Activated naive CD8-positive, alpha-beta T cell treated with anti-CD3 and anti-CD28 coated beads, Interleukin-2, amount 50 U/mL, for 16 hours (primary cell): Measurements from ENCODE around the gene TTLL5.

ENCODE experiments used
- DNase-seq: peaks from one replicate; pipeline ENCODE4 v3.0.0-alpha.2; 2020; ENCODE audit warnings: low read depth, low spot score

The TTLL5 gene

DNA sequence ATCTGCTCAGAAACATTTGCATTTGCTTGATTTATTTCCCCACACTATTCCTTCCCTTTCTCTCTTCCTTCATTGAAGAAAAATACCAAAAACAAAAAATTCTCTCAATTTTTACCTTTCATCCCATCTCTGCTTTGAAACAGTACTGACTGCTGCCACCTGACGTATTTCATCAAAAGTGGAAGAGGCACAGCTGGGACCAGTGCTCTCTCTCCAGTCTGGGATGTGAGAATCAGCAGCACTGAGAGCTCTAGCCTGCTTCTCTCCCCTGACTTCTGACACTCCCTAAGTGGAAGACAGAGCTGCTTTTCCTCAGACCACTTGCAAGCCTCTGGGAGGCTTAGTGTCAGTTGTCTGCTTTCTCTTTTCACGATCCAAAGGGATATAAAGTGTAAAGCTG lies 36.9 kb downstream of the TTLL5 start:
- no peak for DNase-seq

DNA sequence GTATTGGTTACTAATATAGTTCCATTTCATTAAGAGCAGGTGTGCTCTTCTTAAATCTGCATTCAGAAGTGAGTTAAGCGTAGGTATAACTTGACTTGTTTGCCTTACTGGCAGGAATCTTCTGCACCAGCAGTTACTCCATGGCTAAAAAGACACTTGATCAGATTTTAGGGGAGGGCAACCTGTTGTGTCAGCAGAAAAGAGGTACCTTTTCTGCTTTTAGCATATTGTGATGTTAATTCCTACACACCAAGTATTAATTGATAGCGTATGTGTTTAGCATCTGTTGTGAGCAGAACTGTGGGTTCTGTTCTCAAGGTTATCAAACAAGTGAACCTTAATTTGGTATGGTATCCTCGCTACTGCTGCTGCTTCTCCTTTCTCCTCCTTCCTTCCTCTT lies 38.3 kb downstream of the TTLL5 start:
- DNase-seq, result no peak

DNA sequence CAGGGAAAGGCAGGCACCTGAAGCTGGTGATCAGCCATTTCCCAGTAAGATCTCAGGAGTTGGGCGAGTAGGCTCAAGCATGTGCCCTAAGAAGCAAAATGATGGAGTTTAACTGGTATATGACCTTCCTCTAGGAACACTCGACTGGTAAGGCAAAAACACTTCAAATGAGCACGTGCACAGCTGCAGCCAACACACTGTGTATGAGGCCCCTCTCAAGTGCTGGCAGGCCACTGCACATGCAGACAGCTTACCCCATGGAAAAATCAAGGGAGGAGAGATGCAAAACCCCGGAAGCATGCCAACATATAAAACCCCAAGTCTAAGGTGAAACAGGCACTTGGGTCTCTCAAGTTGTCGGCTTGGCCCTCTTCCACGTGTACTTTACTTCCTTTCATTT lies 39.2 kb downstream of the TTLL5 start:
- DNase-seq, result no peak

DNA sequence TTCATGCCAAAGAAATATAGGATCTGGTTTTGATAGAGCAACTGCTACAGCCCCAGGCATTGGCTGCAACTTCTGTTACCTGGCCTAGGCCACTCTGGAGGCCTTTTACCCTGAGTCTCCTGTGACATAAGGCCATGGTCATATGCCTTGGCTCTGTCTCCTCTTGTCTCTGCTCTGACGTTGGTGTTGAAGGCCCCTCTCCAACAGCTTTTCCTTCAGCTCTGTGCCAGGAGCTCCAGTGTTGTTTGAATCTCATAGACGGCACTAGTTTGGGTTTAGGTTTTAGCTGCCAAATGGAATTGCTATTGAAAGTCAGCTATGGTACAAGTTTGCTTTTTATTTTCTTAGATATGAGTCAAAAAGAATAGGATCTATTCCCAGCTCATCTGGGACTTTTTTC lies 41.1 kb downstream of the TTLL5 start:
- DNase-seq, result no peak

DNA sequence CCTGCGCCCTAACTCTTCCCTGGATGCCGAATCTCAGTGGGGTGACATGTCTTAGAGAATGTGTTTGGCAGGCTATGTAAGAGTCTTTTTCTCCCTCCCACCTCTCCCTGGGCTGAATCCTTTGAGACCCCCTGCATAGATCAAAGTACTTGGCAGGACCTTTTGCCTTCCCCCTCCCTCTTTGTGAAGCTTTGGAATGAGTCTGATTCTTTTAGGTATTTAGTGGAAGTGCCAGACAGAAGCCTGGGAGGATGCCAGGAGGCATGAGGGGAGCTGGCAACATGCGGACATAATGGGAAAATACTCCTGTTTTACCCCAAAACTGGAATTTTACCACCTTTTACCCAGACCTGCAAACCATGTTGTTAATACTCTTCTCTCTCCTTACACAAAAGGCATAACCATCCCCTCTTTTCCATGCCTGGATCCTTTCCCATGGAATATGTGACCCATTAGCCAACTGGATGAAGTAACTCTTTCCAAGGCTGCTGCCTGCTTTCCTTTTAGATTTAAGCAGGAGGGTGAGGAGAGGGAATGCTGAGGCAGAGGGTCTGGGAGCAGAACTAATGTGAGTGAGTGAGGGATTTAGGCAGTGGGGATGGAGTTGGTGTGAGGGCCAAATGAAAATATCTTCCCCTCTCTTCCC lies 41.7 kb downstream of the TTLL5 start:
- DNase-seq, result no peak

DNA sequence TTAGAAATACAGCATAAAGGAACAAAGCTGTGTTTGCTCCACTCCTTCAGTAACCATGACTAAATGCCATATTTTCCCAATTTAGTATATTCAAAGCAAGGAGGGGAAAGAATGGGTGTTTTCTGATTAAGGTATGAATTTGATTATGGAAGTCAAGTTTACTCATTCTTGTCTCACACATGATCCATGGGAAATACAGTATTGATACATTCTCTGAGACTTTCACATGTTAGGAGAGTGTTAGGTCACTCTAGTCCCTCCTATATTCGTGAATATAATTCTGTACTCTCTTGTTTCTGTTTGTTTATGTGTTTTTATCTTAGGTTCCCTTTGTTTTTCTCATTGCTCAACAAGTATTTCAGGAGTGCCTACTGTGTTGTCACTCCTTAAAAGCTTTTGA lies 42.4 kb downstream of the TTLL5 start:
- no peak for DNase-seq

DNA sequence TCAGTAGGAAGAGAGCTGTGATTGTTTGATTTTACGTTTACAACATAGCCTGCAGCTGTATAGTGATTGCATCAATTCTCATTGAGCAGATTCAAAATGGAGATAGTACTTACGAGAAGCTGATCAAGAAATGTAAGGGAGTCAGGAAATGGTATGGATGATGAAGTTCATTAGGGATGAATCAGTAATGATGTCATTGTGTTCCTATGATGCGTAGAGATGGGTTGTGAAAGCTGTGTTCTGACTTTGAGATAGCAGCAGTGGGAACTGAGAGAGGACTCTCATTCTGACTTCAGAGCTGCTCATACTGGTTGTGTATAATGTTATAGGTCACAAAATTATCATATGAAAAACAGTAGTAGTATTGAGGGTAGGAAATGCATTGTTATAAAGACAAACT lies 44.0 kb downstream of the TTLL5 start:
- no peak for DNase-seq

DNA sequence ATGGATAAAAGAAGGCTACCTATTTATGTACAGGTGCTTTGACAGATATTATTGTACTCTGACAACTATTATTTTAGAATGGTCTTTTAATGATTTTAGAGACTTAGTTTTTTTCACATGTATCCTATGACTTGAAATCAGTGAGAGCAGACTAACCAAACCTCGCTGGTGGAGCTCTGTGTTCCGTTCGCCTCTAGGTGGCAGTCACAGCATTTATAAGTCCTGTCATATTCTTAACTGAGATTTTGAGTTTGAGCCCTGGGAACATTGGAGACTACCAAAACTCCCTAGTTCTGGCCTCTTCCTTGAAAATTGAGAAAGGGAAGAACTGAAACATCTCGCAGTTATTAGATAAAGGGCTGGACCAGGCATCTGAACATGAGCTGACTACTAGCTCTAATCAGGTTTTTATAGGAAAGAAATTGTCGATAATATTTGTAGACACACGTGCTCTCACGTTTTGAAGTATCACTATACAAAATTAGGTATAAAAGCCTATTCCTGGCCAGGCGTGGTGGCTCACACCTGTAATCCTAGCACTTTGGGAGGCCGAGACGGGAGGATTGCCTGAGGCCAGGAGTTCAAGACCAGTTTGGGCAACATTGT lies 48.3 kb downstream of the TTLL5 start:
- DNase-seq, result peak; percentile 14

DNA sequence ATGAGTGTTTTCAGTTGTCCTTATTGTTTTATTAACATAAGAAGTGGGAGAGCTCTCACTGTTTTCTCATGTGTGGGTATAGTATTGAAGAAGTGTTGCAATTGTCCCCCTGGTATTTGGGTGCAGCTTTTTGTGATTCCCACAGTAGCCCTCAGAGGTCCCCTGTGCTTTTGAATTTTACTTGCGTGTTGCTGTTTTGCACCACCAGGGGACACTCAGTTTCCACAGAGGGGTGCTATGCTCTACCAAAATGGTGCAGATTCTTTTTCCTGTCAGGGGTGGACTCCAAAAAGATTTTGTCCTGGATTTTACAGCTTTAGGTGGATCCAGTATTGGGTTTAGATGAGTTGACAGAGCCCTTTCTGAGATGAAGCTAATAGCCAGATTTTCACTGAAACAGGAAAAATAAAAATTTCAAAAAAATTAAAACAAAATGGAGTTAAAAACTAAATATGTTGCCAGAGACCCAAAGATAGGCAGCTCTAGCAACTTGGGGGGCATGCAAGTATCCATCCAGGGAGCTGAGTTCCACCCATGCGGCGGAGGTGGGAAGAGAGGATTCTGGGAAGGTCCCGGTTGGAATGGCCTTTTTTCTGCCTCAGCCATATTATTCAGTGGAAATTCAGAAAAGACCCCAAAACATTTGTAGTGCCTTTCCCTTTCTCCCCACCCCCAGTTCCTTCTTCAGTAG lies 50.2 kb downstream of the TTLL5 start:
- DNase-seq, result no peak

DNA sequence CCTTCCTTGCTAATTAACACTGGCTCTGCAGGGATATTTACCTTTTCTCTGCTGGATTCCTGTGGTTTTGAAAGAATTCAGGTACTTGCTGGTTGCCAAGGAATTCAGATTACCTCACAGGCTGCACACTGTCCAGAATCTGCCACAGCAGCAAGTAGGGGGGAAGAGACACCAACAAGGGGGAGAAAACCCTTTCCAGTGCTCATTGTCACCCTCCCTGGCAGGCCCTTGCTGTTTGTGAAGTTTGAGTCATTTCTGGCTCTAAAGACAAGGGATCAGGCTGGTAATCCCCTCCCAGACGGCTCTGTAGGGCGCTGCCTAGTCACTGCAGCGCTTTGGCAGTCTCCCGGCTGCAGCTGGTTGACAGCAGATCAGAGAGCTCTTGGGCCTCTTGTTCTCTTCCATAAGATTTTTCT lies 50.8 kb downstream of the TTLL5 start:
- DNase-seq, result no peak

DNA sequence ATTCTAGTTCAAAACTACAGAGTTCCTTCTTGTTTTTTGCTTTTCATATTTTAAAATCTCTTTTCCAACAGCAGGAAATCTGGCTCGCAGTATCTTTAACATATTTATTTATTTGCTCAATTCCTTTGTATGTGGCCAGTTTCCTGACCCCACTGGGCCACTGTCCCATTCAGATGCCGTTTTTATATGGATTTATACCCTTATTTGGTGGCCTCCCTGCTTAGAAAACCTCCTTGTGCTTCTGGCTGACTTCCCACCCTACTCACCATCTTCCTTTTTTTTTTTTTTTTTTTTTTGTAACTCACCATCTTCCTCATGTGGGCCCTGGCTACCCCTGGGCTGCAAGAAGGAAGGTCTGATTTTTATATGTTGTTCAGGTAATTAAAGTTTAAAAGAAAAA lies 53.9 kb downstream of the TTLL5 start:
- no peak for DNase-seq

DNA sequence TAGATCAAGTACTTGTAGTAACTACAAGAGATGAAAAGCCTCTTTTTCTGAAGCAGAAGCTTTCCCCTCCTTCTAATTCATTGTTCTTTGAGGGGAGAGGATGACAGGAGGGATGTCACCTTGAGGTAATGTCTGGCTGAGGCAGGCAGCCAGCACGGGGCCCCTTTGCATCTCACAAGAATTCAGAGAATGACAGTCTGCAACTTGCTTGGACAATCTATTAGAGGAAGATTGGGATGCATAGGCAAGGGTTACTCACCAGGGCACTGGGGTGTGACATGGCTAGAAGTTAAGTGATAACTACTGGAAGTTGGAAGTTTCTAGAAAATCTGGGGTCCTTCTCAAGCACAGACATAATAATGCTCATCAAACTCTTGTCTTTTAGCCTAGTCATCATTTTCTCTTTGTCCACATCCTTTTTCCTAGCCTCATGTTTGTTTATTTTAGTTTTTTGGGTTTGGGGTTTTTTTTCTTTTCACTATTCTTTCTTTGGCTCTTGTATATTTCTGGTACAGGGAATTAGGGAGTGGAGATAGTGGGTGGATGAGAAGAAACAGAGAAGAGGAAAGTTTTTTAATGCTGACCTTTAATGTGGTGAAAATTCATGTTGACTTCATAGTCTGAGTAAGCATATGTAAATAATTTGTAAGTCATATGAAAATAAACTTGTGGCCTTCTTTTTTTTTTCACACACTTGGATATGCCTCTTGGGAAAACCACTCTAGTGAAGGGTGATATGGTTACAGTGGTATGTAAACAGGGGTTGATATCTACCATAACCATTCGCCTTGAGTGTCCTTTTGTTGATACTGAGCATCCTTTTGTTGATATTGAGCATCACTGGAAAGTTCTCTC lies 55.1 kb downstream of the TTLL5 start:
- DNase-seq, result no peak

DNA sequence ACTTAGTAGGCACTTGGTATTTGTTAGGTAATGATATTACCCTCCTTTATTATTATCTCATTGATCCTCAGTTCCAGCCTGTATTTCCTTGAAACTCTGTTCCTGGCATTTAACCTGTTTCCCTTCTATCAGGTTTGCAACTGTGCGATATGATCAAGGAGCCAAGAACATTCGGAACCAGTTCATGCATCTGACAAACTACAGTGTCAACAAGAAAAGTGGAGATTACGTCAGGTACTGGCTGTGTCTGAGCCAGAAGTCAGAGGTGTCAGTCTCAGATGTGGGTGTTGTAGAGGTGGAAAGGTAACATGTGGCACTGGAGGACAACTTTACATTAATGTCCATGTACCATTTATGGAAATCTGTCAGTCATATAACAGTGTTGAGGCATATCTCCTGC lies 56.7 kb downstream of the TTLL5 start:
- no peak for DNase-seq

DNA sequence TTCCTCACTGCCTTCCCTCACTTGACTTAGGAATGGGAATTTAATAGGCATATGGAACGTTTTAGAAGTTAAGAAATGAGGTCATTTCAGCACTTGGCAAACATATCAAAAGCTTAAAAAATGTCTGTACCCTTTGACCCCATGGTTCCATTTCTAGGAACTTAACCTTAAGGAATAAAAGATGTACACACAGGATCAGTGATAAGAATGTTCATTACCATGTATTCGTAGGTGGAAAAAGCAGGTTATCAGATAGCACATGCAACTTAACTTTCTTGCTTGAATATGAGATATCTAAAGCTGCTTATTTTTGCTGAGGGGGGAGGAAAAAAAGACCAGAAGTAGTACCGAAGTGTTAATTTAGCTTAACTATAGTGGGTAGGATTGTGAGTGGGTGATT lies 57.2 kb downstream of the TTLL5 start:
- DNase-seq, result no peak

DNA sequence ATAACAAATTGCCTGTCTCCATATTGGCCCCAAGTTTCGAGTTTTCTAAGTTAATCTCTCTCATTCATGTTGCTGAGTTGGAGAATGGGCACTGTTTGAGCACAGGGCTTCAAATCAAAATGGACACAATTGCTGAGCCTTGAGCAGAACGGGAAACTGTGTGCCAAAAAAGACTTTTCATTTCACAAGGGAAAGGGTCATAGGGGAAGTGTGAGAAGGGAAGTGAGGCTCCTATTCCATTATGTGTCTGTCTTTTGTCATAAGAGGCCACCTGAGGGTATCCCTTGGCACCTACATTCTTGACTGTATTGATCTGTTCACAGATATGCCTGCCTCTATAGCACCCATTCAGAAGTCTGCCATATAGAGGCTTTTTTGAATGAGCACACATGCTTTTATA lies 59.1 kb downstream of the TTLL5 start:
- no peak for DNase-seq

DNA sequence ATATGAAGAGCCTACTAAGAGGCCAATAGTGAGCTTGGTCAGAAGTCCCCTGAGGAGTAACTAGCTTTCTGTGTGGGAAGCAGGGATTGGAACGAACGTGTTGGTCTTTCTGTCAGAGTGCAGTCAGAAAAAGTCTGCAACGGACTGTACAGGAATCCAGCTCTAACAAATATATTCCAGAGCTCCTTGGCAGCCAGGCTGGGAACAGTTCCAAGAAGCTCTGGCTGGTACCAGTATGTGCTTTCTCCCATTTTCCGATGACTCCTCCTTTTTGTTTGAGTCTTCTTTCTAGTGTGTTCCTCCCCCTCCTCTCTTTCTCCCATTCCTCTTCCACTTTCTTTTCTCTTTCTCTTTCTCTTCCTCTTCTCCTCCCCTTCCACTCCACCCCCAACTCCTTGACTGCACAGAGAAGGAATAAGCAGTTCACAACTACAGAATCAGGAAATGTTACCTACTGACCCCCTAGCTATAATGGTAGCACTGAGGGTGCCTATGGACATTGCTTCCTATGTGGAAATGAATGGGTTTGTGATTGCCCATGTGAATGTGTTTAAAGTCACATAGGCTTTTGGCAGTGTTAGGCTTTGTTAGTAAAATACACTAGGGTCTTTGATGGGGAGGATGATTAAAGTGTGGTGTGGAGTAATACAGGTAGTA lies 59.9 kb downstream of the TTLL5 start:
- no peak for DNase-seq

DNA sequence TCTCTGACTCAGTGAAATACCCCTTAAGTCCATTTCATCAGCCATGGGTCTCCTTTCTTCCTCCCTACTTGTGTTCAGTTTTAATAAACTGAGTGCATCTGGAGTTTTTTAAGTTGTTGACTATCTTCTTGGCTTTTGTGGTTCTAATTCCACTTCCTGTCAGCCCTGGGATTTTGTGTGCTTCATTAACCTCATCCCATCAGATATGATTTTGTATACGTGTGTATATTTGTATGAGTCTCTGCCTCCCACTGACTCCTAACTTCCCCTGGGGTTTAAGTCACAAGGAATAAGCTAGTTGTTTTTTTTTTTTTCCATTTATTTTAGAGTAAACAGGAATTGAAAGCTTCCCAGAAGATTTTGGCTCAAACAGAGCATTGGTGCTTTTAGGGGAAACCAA lies 62.7 kb downstream of the TTLL5 start:
- DNase-seq, result no peak

DNA sequence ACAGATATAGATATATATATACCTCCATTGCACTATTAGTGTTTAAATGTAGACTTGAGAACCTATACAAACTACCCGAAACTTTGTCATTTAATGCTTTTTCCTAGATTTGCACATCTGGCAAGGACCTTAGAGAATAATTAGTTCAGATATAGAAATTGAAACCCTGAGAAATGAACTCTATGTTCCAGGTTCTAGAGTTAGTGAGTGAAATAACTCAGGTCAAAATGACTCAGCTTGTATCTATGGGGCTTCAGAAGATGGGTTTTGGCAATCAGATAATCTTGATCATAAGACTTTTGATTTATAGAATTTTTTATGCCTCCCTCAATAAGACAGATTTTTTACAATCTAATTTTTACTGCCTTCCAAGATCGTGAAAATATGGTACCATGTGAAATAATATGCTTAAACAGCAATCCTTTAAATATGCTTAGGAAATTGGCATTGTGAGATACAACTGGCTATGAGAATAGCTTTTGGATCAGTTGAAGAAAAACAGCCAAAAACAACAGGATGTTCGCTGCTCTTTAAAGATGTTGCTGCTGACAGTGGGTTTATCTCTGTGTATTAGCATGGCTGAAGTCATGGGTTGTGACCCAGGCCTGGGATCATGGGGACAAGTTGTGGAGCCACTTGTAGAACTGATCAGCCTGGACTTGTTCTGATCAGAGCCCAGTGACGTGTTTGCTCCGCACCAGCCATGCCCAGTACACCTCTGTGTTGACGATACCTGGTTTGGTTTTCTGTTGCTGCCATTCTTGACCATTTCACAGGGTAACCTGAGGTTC lies 63.6 kb downstream of the TTLL5 start:
- DNase-seq, result no peak

DNA sequence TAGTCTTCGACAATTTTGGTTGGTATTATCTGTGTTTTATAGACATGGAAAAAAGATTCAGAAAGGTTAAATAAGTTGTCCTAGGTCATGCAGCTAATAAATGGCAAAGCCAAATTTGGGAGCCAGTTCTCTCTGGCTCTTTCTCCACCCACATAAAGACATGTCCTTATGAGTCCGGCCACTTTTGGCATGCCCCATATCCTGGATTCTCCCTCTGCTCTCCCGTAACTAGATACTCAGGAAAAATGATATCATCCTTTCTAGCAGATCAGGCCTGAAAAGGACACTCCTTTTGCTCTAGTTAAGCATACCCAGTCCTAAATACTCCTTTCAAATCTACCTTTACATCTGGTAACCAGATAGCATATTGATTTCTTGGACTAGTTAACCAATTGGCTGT lies 64.4 kb downstream of the TTLL5 start:
- no peak for DNase-seq

DNA sequence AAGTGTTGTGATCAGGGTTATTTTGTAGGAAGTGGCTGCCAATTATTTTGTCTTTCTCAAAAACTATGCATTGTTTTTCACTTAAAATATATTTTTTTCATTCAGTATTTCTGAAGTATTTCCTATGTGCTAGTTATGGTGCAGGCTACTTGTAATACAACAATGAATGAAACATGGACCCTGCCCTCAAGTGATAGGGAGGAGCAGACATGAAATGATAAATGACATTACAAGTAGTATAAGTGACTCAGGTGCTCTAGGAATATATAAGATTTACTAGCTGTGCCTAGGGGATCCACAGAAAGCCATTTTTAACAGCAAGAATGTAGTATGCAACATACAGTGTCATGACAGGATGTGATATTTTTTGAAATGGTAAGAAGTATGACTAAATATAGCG lies 65.3 kb downstream of the TTLL5 start:
- DNase-seq, result no peak

DNA sequence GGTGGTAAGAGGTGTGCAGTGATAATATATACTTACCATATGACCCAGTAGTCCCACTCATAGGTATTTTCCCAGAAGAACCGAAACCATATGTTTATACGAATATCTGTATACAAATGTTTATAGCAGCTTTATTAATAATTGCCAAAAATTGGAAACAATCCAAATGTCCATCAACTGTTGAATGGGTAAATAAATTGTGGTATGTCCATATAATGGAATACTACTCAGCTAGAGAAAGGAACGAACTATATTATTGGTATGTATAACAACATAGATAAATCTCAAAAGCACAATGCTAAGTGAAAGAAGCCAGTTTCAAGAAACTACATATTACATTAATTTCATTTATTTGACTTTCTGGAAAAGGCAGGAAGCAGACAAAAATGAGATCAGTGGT lies 66.1 kb downstream of the TTLL5 start:
- DNase-seq, result no peak
